ENCODE measurements around the gene TUFM.
"Not testable (repeated sequence)": the region's sequence is repeated elsewhere in the genome, so short reads cannot be mapped to it uniquely, and the experiment has no call there.

The TUFM gene

DNA sequence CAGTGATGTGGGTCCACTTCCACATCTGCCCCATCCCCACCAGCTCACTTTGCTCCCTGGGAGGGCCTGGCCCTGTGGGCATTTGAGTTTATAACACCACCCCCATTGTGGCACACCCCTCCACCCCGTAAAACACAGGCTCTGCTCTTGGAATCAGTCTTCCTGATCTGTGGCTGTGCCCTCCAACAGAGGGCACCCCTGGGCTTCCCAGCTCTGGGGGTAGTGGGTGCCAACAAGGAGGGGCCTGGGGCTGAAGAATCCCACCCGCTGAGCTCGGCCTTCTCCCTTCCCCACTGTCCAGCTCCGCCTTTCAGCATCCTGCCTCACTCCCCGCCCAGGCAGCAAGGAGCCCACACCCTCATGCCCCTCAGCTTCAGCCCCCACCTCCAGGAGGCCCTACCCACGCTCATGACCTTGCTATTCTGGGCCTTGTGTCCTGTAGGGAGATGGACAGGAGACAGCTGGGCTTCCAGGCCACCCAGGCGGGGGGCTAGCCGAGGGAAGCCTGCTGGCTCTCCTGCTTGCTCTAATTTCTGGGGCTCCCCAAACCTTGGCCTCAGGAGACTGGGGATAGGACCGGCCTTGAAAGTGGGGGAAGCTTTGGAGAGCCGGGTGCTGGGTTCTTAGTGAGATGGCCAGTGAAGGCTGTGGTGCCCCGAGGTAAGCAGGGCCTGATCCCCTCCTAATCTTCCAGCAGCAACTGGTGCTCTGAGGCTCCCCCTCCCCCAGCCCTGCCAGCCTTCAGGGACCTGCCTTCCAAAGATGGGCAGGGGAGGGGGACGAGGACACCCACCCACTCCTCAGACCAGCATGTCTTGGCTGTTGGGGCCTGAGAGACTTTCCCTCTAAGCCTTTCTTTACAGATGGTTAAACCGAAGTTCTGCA lies 29.2 kb upstream of the TUFM start:
- DNase-seq = no peak

DNA sequence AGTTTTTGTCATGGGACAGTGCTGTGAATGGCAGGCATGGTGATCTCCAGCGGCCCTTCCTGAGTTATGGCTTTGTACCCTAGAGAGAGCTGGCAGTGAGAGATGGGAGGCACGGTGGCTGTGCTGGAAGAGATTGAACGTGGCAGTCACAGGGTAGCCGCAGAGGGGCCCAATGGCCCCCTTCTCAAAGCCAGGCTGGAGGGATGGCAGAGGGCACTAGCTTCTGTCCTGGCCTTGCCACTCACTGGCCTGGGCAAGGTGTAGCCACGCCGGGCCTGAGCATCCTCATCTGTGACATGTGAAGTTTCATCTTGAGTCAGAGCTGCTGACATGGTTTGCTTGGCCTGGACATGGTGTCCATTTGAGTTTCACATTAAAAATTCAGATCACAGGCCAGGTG lies 28.3 kb upstream of the TUFM start:
- no peak for DNase-seq

DNA sequence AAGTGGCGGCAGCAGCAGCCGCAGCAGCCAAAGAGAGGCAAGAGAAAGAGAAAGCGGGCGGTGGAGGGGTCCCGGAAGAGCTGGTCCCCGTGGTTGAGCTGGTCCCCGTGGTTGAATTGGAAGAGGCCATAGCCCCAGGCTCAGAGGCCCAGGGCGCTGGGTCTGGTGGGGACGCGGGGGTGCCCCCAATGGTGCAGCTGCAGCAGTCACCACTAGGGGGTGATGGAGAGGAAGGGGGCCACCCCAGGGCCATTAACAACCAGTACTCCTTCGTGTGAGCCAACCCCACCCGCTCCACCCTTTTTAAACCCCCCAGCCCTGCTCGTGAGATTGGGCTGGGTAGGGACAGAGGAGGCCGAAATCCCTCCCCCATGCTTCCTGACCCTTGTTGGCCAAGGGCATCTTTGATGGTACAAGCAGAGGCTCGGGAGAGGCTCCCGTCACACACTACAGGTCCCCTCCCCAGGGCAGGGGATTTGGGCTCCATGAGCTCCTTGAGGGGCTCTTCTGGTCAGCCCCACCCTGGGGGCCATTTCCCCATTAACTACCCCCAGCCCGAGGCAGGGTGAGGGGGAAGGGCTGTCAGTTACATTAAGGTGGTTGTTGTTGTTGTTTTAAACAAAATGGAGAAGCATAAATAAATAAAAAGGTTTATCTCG lies 27.5 kb upstream of the TUFM start:
- peak; percentile 25 to 51 (median 48) for DNase-seq

DNA sequence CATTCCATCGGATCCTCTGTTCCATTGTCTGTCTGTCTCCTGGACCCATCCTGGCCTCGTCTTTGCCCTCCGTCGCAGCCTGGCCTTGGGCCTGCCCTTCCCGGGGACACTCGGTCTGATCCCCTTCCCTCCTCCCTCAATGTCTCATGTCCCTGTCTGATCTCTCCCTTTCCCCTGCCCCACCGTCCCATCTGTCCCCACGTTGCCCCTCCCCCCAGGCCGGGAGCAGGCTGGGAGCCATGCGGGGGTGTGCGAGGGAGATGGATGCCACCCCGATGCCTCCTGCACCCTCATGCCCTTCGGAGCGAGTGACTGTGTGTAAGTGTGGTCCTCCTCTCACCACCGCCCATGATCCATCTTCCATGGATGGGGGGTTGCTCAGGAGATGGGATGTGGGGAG lies 26.8 kb upstream of the TUFM start:
- DNase-seq = no peak

DNA sequence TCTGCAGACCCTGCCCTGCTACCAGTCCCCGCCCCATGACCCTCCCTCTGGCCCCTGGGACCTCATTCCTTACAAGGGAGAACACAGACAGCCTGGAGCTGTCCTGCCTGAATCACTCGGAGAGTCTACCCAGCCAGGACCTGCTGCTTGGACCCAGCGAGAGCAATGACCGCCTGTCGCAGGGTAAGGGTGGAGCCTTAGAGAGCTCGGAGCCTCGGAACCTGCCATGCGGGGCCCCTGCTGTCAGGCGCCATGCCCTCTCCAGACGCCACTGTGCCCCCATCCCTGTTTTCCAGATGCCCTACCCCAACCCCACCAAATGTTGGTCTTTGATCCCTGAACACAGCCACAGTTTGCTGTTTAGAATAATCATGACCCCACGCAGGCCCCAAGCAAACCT lies 23.1 kb upstream of the TUFM start:
- DNase-seq = no peak

DNA sequence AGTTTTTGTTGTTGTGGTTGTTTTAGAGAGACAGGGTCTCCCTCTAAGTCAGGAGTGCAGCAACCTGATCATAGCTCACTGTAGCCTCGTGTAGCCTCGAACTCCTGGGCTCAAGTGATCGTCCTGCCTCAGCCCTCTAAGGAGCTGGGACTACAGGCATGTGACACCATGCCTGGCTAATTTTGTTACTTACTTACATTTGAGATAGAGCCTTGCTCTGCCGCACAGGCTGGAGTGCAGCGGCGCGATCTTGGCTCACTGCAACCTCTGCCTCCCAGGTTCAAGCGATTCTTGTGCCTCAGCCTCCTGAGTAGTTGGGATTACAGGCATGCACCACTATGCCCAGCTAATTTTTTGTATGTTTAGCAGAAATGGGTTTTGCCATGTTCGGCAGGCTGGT lies 21.5 kb upstream of the TUFM start:
- not testable (repeated sequence) for DNase-seq

DNA sequence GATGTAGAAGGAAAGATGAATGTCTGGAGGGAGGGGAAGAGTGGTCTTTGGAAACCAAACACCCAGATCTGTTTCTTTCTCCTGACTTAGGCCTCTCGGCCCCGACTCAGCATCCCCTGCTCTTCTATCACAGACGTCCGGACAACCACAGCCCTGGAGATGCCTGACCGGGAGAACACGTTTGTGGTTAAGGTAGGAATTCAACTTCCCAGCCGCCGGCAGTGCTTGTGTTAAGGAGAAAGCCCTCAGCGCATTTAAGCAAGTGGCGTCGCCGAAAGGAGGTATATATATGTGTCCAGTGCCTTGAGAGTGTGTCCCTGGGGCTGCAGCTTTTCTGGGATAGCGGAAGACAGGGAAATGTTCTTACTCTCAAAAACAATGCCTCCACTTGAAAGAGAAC lies 21.1 kb upstream of the TUFM start:
- no peak for DNase-seq

DNA sequence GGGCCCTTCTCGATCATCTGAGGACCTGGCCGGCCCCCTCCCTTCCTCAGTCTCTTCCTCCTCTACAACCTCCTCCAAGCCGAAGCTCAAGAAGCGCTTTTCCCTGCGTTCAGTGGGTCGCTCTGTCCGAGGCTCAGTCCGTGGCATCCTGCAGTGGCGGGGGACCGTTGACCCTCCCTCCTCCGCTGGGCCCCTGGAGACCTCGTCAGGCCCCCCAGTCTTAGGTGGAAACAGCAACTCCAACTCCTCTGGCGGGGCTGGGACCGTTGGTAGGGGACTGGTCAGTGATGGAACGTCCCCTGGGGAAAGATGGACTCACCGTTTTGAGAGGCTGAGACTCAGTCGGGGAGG lies 20.3 kb upstream of the TUFM start:
- no peak for DNase-seq

DNA sequence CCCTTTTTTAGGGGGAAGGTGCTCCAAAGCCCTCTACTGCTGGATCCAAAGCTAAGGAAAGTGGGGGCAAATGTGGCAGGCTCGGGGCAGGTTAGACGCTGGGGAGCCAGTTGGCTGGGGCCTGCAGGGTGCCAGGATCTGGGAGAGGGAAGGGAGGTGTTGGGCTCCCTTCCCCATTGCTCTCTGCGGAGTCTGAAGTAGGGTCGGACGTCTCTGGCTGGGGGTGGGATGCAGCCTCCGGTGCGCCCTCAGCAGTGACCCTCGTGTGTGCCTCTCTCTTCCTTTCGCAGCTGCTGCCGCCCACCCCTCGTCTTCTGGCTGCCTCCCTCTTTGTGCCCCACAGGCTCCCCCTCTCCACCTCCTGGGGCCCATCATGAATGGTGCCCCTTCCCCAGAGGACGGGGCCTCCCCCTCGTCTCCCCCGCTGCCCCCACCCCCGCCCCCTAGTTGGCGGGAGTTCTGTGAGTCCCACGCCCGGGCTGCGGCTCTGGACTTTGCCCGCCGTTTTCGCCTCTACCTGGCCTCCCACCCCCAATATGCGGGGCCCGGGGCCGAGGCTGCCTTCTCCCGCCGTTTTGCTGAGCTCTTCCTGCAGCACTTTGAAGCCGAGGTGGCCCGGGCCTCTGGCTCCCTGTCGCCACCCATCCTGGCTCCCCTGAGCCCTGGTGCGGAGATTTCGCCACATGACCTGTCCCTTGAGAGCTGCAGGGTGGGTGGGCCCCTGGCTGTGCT lies 19.7 kb upstream of the TUFM start:
- DNase-seq = peak in 1 of 5 donors; percentile 11

DNA sequence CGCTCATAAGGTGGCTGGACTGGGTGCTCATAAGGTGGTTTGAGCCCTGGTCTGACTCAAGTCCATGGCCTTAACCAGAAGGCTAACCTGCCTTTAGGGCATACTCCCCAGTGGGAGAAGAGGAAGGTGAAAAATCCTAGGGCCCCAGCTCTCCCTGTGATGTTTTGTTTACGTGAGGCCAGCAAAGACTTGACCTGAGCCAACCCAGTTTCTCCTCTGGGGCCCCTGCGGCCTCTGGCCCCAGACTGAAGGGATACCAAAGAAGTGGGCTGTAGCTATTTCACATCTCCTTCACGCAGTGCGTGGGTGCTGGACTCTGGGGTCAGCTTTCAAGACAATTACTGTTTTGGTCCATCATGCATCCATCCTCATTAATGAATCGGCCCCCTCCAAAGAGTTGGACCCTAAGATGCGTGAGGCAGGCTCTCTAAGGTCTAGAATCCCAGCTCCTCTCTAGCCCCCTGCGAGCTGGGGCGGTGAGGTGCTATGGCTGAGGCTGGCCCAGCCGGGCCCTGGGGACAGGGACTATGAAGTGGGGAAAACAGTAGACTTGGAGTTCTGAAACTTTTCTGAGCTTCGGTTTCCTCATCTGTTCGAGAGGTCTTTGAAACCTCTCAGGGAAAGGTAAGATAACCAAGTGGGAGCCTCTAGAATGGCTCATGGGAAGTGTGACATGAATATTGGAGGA lies 19.0 kb upstream of the TUFM start:
- no peak for DNase-seq

DNA sequence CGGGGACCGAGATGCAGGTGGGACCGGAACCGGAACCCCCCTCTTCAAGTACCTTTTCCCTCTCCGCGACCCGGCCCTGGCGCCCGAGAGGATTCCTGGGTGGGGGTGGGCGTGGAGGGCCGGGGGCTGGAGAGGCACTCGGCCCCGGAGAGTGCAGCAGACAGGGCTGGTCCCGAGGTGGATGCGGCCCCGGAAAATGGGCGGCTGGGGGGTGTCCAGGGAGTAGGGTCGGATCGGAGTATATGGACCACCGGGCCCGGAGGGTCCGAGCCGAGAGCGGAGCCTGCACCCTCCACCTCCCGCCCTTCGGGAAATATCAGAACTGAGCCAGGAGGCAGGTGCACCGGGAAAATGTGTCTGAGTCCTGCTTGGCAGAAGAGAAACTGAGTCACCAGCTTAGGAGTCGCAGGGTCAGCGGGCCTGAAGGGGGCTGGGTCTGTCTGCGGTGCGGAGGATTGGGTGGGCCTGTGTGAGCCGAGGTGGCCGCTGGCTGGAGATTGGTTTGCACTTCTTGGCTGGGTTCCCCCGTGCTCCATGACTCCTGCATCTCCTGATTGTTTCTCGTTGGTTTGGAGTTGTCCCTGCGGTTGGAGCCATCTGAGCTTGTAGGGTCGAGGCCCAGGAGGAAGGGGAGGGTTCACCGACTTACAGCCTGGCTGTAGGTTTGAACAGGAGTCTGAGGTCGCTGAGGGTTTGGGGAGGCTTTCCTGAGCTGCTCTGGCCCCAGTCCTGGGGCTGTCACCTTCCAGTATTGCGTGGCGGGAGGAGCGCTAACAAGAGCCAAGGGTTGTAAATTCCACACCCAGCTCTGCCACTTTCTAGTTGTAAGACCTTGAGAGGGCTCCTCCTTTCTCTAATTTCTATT lies 18.0 kb upstream of the TUFM start:
- DNase-seq = peak in 3 of 5 donors; percentile 13 to 35 (median 35)

DNA sequence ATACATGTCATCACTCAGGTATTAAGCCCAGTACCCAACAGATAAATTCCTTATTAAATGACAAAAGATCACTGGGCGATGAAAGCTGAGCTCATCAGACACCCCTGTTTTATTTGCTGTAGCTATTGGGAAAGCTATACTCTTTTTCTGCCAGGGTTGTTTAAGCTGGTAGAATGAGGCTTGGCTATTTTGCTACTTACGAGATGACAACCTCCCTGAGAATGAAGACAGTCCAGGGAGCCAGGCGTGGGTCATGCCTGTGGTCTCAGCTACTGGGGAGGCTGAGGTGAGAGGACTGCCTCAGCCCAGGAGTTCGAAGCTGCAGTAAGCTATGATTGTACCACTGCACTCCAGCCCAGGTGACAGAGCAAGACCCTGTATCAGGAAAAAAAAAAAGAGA lies 13.2 kb upstream of the TUFM start:
- DNase-seq = no peak

DNA sequence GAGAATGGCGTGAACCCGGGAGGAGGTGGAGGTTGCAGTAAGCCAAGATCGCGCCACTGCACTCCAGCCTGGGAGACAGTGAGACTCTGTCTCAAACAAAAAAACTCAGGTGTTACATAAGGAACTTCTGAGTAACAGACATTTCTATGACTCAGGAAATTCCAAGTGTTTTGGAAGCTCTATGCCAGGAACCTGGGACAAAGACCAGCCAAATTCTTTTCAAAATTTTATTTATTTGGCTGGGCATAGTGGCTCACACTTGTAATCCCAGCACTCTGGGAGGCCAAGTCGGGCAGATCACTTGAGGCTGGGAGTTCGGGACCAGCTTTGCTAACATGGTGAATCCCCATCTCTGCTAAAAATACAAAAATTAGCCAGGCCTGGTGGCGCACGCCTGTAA lies 12.3 kb upstream of the TUFM start:
- DNase-seq = no peak

DNA sequence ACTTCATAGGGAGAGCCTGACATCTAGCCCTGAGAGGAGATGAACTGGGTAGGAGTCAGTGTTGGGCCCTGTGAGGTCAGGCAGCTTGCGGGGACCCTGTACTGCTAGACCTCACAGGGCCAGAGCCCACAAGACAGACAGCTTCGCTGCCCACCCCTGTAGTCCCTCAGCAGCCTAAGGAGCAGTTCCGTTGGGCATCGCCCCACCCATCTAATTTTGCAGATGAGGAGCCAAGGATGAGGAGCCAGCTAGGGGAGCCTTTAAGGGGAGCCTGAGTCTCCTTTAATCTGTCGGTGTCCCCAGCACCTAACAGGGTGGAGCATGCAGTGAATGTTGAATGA lies 755 bp upstream of the TUFM start:
- no peak for DNase-seq

DNA sequence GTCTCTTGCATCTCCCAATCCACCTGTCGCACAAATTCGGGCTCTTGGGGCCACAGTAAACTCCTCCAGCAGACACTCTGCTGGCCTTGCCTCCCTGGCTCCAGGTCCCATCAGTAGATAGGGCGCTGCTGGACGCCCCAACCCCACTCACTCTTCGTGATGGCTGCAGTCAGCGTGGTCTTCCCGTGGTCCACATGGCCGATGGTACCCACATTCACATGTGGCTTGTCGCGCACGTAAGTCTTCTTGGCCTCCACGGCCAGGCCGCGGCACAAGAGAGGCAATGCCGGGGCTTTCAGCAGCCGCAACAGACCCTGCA lies 428 bp downstream of the TUFM start:
- DNase-seq = no peak

DNA sequence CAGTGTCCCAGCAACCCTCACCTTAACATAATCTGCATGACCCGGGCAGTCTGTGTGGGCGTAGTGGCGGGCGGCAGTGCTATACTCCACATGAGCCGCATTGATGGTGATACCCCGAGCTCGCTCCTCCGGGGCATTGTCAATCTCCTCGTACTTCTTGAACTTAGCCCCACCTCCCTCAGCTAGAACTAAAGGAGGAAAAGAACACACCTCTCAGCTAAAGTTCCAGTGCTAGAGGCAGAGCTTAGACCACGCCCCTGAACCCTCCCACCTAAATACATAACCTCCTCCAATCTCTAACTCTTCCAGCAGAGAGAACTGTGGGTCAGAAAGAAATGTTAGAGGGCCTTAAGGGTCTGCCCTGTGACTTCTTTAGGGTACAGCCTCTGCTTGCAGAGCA lies 855 bp downstream of the TUFM start:
- DNase-seq = peak in 1 of 5 donors; percentile 24

DNA sequence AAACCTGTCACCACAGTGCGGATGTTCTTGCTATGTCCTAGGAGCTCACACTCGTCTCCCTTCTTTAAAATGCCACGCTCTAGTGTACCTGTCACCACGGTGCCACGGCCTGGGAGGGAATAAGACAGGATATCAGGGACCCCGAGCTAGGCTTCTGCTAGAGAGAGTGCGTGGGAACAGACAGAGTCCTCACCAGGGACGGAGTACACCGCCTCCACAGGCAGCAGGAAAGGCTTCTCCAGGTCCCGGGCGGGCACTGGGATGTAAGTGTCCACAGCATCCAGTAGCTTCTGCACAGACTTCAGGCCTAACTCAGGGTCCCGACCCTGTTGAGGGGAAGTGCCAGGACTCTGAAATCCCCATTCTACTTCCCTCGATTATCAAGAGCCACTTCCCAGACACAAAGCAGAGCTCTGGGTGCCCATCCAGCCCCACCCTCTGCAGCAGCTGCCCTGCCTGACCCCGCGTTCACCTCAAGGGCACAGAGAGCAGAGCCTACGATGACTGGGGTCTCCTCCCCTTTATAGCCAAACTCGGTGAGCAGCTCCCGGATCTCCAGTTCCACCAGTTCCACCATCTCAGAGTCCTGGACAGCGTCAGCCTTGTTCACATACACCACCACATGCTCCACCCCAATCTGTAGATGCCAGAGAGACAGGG lies 1.8 kb downstream of the TUFM start:
- no peak for DNase-seq

DNA sequence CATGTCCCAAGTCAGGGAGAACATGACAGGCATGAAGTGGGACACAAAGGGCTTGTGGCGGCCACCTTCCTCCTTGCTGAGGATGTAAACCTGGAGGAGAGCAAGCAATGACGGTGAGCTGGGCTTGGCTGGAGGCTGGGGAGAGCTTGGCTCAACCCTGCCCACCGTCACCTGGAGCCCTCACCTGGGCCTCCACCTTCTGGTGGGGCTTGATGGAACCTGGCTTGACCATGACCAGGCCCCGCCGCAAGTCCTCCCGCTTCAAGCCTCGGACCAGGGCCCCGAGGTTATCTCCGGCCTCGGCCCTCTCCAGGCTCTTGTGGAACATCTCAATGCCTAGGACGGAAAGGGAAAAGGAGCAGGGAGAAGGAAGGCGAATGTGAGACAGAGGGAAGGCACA lies 2.4 kb downstream of the TUFM start:
- no peak for DNase-seq

DNA sequence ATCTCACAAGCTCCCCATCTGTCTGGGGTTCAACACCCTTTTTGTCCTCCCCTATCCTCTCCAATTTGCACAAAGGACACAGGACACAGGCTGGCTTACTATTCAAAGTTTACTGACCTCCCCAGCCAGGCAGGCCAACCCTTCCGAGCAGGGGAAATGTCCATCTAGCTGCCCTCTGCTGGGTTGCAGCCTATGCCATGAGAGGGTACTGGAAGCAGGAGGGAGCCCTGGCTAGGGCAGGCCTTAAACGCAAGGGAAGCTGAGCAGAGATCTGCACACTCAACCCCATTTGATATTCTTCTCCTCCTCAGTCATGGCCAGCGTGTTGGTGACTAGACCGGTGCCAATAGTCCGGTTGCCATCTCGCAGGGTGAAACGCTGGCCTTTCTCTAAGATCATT lies 3.5 kb downstream of the TUFM start:
- no peak for DNase-seq

DNA sequence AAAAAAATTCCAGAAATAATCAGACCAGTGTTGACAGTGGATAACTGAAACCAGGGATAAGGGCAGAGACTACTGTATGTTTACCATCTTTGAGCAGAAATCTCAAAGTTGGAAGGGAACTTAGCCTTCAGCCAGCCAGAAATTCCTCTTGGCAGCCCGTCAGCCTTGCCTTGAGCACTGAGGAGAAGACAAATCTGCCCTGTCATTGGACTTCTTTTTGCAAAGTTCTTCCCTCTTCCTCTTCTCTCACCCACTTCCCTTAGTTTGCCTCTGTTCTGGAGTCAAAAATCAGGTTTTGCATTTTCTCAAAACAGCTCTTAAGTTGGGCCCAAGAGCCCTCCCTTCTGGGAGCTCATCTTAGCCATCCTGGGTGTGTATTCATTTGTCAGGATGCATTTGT lies 6.2 kb downstream of the TUFM start:
- no peak for DNase-seq

DNA sequence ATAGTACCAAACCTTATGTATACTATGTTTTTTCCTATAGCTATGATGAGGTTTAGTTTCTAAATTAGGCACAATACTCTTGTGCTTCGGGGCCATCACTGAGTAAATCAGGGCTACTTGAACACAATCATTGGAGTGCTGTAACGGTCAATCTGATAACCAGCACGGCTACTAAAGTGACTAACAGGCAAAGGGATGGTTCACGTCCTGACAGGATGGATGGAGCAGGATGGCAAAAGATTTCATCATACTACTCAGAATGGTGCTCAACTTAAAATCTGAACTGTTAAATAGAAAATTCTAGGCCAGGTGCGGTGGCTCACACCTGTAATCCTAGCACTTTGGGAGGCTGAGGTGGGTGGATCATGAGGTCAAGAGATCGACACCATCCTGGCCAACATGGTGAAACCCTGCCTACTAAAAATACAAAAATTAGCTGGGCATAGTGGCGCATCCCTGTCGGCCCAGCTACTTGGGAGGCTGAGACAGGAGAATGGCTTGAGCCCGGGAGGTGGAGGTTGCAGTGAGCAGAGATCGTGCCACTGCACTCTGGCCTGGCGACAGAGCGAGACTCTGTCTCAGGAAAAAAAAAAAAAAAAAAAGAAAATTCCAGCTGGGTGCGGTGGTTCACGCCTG lies 7.0 kb downstream of the TUFM start:
- DNase-seq = no peak

DNA sequence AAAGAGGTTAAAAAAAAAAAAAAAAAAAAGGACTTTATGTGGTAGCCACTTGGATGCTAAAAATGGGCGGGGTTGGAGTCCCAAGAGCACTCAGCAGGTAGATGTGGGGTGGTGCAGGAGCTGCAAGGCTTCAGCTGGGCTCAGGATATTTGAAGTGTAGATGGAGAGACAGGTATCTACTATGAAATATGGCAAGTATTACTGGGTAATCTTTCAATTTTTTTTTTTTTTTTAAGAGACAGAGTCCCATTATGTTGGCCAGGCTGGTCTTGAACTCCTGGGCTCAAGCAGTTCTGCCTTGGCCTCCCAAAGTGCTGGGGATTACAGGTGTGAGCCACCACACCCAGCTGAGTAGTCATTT lies 7.6 kb downstream of the TUFM start:
- DNase-seq = no peak
